ENCODE results near the gene CLTRN.
A peak's percentile ranks its signal among the peaks of the same experiment; 100 is the strongest.

The CLTRN gene

GRCh38 chrX:15679246-15679645 is 14.6 kb upstream of the CLTRN start (continued):
- TF ChIP-seq SETDB1 (IDR thresholded peaks at IDR 0.05; ENCODE audit: insufficient read length, low read length) (no peak), ZNF169 (tag by site-specific recombination; IDR thresholded peaks at IDR 0.05) (no peak), PRDM10 (tag by site-specific recombination; IDR thresholded peaks at IDR 0.05) (no peak), ZNF112 (tag by site-specific recombination; IDR thresholded peaks at IDR 0.05) (no peak), ZNF660 (tag by site-specific recombination; IDR thresholded peaks at IDR 0.05) (no peak), YY1 (tag by site-specific recombination; IDR thresholded peaks at IDR 0.05) (no peak), FEZF1 (tag by site-specific recombination; IDR thresholded peaks at IDR 0.05) (no peak), ZNF585B (tag by site-specific recombination; IDR thresholded peaks at IDR 0.05) (no peak)

- H3K36me3 ChIP-seq (ENCODE audit: control insufficient read depth in 2 of 2, insufficient read depth in 1 of 2, low read length in 2 of 2) = peaks cover 6 to 31% of the 10 kb centered on the region in 2 experiments
- TF ChIP-seq ZNF350 (tag by site-specific recombination; IDR thresholded peaks at IDR 0.05) (no peak), ZNF280C (tag by site-specific recombination; IDR thresholded peaks at IDR 0.05) (no peak), MEIS1 (CRISPR knock-in tag; IDR thresholded peaks at IDR 0.05; ENCODE audit: borderline replicate concordance) (no peak), ZNF510 (tag by site-specific recombination; IDR thresholded peaks at IDR 0.05; ENCODE audit: insufficient replicate concordance) (peak; percentile 84)
- H3K4me1 ChIP-seq (ENCODE audit: control insufficient read depth, insufficient read depth, low read length) = peaks cover 6% of the 10 kb centered on the region
- H3K9me3 ChIP-seq (ENCODE audit: control insufficient read depth, insufficient read depth, low read depth, low read length) = no peaks in the 10 kb centered on the region
- ChIA-PET POLR2A (interaction anchor here (1.4 kb wide), 1 partner anchor 60 kb away, joined by 4 read pairs; the partner anchor contains the start of gene CA5B), CTCF (no interaction called here)
- H3K4me3 ChIP-seq (ENCODE audit: low read depth, low read length) = no peak overlapping the region
- no peak overlapping the region for H3K27ac ChIP-seq (ENCODE audit: extremely low read depth, low read depth, low read length)
These were observed 13.7 kb upstream of the CLTRN start for GRCh38 chrX:15678339-15678738.

- Histone ChIP-seq H3K9me3 (ENCODE audit: control insufficient read depth, insufficient read depth, low read depth, low read length) (no peaks in the 10 kb centered on the region), H3K4me3 (ENCODE audit: low read depth, low read length) (peak overlapping the region; percentile 95), H3K4me1 (ENCODE audit: control insufficient read depth, insufficient read depth, low read length) (peaks cover 6% of the 10 kb centered on the region), H3K27ac (ENCODE audit: extremely low read depth, low read depth, low read length) (no peak overlapping the region), H3K36me3 (ENCODE audit: control insufficient read depth in 2 of 2, insufficient read depth in 1 of 2, low read length in 2 of 2) (peaks cover 6 to 31% of the 10 kb centered on the region in 2 experiments)
- POLR2A ChIA-PET = no interaction called here
- CTCF ChIA-PET = interaction anchor here (0.6 to 1.5 kb wide), 4 partner anchors 9 to 201 kb away, joined by 3 to 7 read pairs (median 4); no protein-coding TSS in a partner anchor
- TF ChIP-seq ZNF530 (tag by site-specific recombination; IDR thresholded peaks at IDR 0.05; ENCODE audit: low read depth) (no peak), ZNF626 (tag by site-specific recombination; IDR thresholded peaks at IDR 0.05) (no peak), TCF7L2 (IDR thresholded peaks at IDR 0.05; ENCODE audit: borderline replicate concordance, low read depth, low read length) (no peak), WT1 (tag by site-specific recombination; IDR thresholded peaks at IDR 0.05) (no peak), ZNF510 (tag by site-specific recombination; IDR thresholded peaks at IDR 0.05; ENCODE audit: insufficient replicate concordance) (no peak), ZNF433 (tag by site-specific recombination; IDR thresholded peaks at IDR 0.05; ENCODE audit: low read depth) (no peak), ZNF362 (tag by site-specific recombination; IDR thresholded peaks at IDR 0.05) (no peak), FEZF1 (tag by site-specific recombination; IDR thresholded peaks at IDR 0.05) (no peak), GLI2 (tag by site-specific recombination; IDR thresholded peaks at IDR 0.05; ENCODE audit: borderline replicate concordance, low read depth) (no peak), KLF7 (tag by site-specific recombination; IDR thresholded peaks at IDR 0.05; ENCODE audit: borderline replicate concordance) (no peak), ZSCAN16 (tag by site-specific recombination; IDR thresholded peaks at IDR 0.05) (no peak), ZSCAN23 (tag by site-specific recombination; IDR thresholded peaks at IDR 0.05) (no peak), TSHZ1 (tag by site-specific recombination; IDR thresholded peaks at IDR 0.05; ENCODE audit: borderline replicate concordance) (no peak), ZNF624 (tag by site-specific recombination; IDR thresholded peaks at IDR 0.05) (no peak)
These were observed 12.3 kb upstream of the CLTRN start for GRCh38 chrX:15676886-15677285.
